ENCODE data around the gene ATXN7. TPM values are rescaled to one million over a fixed set of nuclear protein-coding genes. Genes with fewer than 3 reads are reported as not detected.

Gene ATXN7
- polyA plus RNA-seq, 1 experiment: 15.0 TPM

DNA sequence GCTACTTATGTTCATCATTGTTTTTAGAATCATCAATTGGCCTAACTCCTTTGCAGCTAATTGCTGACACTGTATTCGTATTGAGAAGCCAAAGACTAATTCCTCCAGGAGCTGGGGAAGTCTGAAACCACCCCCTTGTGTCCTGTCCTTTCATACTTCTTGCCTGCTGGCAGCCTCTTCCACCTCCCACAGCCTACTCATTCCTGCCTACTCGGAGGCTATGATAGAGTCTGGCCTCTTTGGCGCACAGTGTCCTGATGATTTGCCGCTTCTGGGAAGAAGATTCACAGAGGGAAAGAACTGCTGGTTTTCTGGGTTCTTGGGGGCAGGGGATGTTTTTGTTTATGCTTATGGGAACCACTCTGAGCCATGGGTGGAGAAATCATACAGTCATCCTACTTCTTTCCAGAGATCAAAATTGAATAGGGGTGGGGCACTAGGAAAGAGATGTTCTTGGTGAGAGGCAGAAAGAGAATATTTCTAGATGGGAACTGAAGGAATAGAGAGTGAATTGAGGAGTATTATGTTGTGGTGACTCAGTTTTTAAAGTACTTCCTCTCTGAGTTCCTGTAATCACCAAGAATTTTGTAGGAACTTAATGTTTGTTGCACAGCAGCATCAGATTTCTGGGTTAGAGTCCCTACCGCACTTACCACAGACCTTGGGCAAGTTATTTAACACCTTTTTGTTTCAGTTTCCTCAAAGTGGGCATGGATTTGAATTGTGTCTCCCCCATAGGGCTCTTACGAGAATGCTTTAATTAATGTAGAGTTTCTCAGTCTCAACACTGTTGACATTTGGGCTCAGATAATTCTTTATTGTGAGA, 70.6 kb downstream of the ATXN7 start:
- ChIA-PET CTCF (interaction anchor here (0.7 kb wide), 1 partner anchor 27 kb away, joined by 4 read pairs; no protein-coding TSS in a partner anchor), POLR2A (no interaction called here)
- Histone ChIP-seq H3K36me3 (ENCODE audit: control insufficient read depth, insufficient read depth, low read length) (no peaks in the 10 kb centered on the region), H3K27me3 (ENCODE audit: control insufficient read depth, insufficient read depth, low read length) (no peaks in the 10 kb centered on the region), H3K4me3 (ENCODE audit: low read depth, low read length) (no peak overlapping the region)
- DNase-seq (ENCODE audit: low read depth): no peak
- TF ChIP-seq, protein P1, sequence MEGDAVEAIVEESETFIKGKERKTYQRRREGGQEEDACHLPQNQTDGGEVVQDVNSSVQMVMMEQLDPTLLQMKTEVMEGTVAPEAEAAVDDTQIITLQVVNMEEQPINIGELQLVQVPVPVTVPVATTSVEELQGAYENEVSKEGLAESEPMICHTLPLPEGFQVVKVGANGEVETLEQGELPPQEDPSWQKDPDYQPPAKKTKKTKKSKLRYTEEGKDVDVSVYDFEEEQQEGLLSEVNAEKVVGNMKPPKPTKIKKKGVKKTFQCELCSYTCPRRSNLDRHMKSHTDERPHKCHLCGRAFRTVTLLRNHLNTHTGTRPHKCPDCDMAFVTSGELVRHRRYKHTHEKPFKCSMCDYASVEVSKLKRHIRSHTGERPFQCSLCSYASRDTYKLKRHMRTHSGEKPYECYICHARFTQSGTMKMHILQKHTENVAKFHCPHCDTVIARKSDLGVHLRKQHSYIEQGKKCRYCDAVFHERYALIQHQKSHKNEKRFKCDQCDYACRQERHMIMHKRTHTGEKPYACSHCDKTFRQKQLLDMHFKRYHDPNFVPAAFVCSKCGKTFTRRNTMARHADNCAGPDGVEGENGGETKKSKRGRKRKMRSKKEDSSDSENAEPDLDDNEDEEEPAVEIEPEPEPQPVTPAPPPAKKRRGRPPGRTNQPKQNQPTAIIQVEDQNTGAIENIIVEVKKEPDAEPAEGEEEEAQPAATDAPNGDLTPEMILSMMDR (IDR thresholded peaks at IDR 0.05; ENCODE audit: insufficient read depth, low read depth, low read length): no peak

DNA sequence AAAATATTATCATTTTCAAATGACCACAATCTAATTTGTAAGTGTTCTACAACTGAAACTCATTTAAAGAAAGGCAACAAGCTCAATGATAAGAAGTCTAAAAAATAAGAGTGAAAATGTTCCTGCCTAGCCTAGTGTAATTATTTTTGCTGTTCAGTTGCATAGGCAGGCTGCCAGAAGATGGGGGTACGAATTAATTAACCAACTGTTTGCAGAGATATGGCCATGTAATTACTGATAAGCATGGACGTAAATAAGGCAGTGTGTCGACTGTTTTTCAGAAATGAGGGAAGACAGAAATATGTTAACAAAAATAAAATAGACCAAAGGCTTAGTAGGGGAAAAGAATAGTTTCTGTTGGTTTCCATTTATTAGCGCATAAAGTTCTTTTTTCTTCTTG, 73.3 kb downstream of the ATXN7 start:
- ChIA-PET CTCF (interaction anchor here (0.9 kb wide), 1 partner anchor 47 kb away, joined by 3 read pairs; no protein-coding TSS in a partner anchor), POLR2A (no interaction called here)
- TF ChIP-seq, protein P1 (IDR thresholded peaks at IDR 0.05; ENCODE audit: insufficient read depth, low read depth, low read length): no peak
- Histone ChIP-seq H3K27me3 (ENCODE audit: control insufficient read depth, insufficient read depth, low read length) (no peaks in the 10 kb centered on the region), H3K4me3 (ENCODE audit: low read depth, low read length) (no peak overlapping the region), H3K36me3 (ENCODE audit: control insufficient read depth, insufficient read depth, low read length) (no peaks in the 10 kb centered on the region)
- DNase-seq (ENCODE audit: low read depth): no peak

- POLR2A ChIA-PET: no interaction called here
- CTCF ChIA-PET: interaction anchor here (0.7 to 0.9 kb wide), 2 partner anchors 19 to 51 kb away, joined by 3 read pairs; no protein-coding TSS in a partner anchor
Observed at GRCh38 chr3:63937661-63938651, 74.3 kb downstream of the ATXN7 start.

GRCh38 chr3:63940389-63940757, 76.7 kb downstream of the ATXN7 start:
- TF ChIP-seq, protein P1 (IDR thresholded peaks at IDR 0.05; ENCODE audit: insufficient read depth, low read depth, low read length): no peak
- no peak for DNase-seq (ENCODE audit: low read depth)
- CTCF ChIA-PET: no interaction called here
- Histone ChIP-seq H3K36me3 (ENCODE audit: control insufficient read depth, insufficient read depth, low read length) (no peaks in the 10 kb centered on the region; the same call in 1 of the 2 replicates), H3K4me3 (ENCODE audit: low read depth, low read length) (no peak overlapping the region), H3K27me3 (ENCODE audit: control insufficient read depth, insufficient read depth, low read length) (no peaks in the 10 kb centered on the region)
- POLR2A ChIA-PET: no interaction called here

More at GRCh38 chr3:63937661-63938651, 74.3 kb downstream of the ATXN7 start:
- H3K36me3 ChIP-seq (ENCODE audit: control insufficient read depth, insufficient read depth, low read length): no peaks in the 10 kb centered on the region
- no peaks in the 10 kb centered on the region for H3K27me3 ChIP-seq (ENCODE audit: control insufficient read depth, insufficient read depth, low read length)
- TF ChIP-seq, protein P1 (IDR thresholded peaks at IDR 0.05; ENCODE audit: insufficient read depth, low read depth, low read length): no peak
- no peak for DNase-seq (ENCODE audit: low read depth)
- H3K4me3 ChIP-seq (ENCODE audit: low read depth, low read length): no peak overlapping the region

GRCh38 chr3:63942528-63942927, 78.9 kb downstream of the ATXN7 start:
- H3K4me3 ChIP-seq (ENCODE audit: low read depth, low read length): no peak overlapping the region
- ChIA-PET POLR2A (no interaction called here), CTCF (no interaction called here)
- TF ChIP-seq, protein P1 (IDR thresholded peaks at IDR 0.05; ENCODE audit: insufficient read depth, low read depth, low read length): no peak
- DNase-seq (ENCODE audit: low read depth): no peak
- no peaks in the 10 kb centered on the region for H3K27me3 ChIP-seq (ENCODE audit: control insufficient read depth, insufficient read depth, low read length)
- no peaks in the 10 kb centered on the region; the same call in 1 of the 2 replicates for H3K36me3 ChIP-seq (ENCODE audit: control insufficient read depth, insufficient read depth, low read length)

All from BJ (cell line).